ENCODE results near the gene GRK4. TPM values are rescaled to one million over a fixed set of nuclear protein-coding genes. Genes with fewer than 3 reads are reported as not detected.

GRK4 gene
- total RNA-seq, 1 donor from 2014 or later, result 2.1 TPM

DNA sequence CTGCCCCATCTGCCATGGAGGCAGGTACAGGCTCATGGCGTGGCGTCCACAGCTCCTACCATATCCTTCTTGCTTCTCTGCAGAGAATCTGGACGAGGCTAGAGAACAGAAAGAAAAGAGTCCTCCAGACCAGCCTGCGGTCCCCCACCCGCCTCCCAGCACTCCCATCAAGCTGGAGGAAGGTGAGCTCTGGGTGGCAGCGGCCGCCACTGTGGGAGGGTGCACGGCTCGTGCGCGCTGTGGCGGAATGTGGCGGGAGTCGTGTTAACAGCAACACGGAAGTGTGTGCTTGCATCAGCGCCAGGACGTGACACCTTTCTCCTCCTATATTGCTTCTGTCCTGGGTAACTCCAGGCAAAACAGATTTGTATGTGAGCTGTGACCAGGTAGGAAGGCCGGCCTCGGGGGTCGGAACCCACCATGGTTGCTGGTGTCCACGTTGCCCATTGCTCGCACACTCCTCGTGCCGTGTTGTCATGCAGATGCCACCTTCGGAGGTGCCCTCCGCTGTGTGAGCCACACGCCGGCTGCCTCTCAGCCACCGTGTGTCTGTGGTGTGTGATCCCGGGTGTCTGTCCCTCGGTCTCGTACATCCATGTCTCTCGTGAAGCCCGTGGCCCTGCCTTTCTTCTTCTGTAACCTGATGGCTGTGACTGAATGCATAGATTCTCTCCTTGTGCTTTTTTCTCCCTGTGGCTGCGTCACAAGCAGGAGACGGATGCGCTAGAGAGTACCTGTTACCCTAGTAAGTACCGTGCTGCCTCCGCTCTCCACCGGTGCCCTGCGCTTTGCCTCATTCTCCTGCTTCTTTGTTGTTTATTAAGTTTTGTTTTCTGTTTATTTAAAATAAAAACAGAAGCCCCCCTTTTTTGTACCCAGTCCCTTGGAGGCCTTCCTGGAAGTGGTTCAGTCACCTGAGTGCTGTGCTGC lies 37.2 kb upstream of the GRK4 start:
- CTCF ChIA-PET, result no interaction called here
- Mint-ChIP-seq H3K4me3 (no peak overlapping the region), H3K27ac (no peak overlapping the region), H3K36me3 (ENCODE audit: low read depth) (peaks cover 94% of the 10 kb centered on the region), H3K9me3 (no peaks in the 10 kb centered on the region), H3K27me3 (no peaks in the 10 kb centered on the region), H3K4me1 (peaks cover 42% of the 10 kb centered on the region)
- ATAC-seq (ENCODE audit: low read depth) (no peak), DNase-seq (peak; percentile 13)
- TF ChIP-seq, protein P1, sequence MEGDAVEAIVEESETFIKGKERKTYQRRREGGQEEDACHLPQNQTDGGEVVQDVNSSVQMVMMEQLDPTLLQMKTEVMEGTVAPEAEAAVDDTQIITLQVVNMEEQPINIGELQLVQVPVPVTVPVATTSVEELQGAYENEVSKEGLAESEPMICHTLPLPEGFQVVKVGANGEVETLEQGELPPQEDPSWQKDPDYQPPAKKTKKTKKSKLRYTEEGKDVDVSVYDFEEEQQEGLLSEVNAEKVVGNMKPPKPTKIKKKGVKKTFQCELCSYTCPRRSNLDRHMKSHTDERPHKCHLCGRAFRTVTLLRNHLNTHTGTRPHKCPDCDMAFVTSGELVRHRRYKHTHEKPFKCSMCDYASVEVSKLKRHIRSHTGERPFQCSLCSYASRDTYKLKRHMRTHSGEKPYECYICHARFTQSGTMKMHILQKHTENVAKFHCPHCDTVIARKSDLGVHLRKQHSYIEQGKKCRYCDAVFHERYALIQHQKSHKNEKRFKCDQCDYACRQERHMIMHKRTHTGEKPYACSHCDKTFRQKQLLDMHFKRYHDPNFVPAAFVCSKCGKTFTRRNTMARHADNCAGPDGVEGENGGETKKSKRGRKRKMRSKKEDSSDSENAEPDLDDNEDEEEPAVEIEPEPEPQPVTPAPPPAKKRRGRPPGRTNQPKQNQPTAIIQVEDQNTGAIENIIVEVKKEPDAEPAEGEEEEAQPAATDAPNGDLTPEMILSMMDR (IDR thresholded peaks at IDR 0.05), result no peak
- intact Hi-C loops (cut with micrococcal nuclease), result no loop called here
- POLR2A ChIA-PET, result no interaction called here

DNA sequence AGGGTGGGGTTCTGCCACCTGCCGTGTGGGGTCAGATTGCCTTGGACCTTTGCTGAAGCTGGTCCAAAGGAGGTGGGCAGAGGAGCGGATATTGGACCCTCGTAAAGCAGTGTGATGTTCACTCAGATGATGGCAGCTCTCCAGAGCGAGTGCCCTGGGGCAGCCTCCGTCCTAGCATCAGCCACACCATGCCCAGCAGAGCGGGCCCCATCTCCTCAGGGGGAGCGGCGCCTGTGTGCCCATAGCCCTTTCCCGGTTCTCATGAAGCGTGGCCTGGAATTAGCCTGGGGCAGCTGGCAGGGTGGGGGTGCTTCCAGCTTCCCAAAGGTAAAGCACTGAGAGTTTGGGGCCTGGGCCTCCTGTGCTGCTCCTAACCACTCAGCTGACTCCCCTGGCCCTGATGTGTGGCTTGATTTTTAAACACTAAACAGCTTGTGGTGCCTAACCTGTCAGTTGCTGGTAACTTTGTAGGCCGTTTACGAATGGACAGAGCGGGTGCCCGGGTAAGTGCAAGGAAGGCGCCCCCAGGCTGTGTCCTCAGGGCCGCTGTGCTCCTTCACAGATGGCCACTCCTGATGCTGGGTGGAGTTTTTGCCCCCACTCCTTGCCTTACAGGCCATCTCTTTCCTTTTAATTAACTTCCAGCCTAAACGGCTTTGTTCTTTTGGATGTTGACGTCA lies 36.2 kb upstream of the GRK4 start:
- ATAC-seq (ENCODE audit: low read depth), result no peak
- Mint-ChIP-seq H3K27me3 (no peaks in the 10 kb centered on the region), H3K36me3 (ENCODE audit: low read depth) (peaks cover 90% of the 10 kb centered on the region), H3K27ac (no peak overlapping the region), H3K9me3 (no peaks in the 10 kb centered on the region), H3K4me1 (peaks cover 41% of the 10 kb centered on the region), H3K4me3 (no peak overlapping the region)
- ChIA-PET CTCF (no interaction called here), POLR2A (no interaction called here)
- DNase-seq, result peak; percentile 4
- intact Hi-C loops (cut with micrococcal nuclease), result no loop called here
- TF ChIP-seq, protein P1 (IDR thresholded peaks at IDR 0.05), result no peak

DNA sequence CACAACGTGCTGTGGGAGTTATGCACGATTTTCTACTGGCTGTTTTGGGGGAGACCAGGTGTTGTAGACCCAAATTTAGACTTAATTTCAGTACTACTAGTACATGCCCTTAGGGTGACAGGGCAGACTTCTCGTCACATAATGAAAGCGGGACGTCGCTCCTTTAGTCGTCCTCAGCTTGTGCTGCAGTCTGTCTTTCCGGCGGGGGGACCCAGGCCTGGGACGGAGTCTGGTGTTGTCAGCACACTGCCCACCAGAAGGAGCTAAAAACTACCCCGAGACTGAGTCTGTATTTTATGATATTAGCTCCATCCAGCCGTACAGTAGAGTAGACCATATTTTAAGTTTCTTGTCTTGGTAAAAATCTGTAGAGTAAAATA lies 35.7 kb upstream of the GRK4 start:
- peaks cover 86% of the 10 kb centered on the region for H3K36me3 Mint-ChIP-seq (ENCODE audit: low read depth)
- H3K27ac Mint-ChIP-seq, result peak overlapping the region; percentile 30
- no peak for DNase-seq
- H3K9me3 Mint-ChIP-seq, result no peaks in the 10 kb centered on the region
- ATAC-seq (ENCODE audit: low read depth), result no peak
- ChIA-PET POLR2A (no interaction called here), CTCF (no interaction called here)
- intact Hi-C loops (cut with micrococcal nuclease), result no loop called here
- TF ChIP-seq, protein P1 (IDR thresholded peaks at IDR 0.05), result no peak
- no peak overlapping the region for H3K4me3 Mint-ChIP-seq
- no peaks in the 10 kb centered on the region for H3K27me3 Mint-ChIP-seq
- H3K4me1 Mint-ChIP-seq, result peaks cover 41% of the 10 kb centered on the region

DNA sequence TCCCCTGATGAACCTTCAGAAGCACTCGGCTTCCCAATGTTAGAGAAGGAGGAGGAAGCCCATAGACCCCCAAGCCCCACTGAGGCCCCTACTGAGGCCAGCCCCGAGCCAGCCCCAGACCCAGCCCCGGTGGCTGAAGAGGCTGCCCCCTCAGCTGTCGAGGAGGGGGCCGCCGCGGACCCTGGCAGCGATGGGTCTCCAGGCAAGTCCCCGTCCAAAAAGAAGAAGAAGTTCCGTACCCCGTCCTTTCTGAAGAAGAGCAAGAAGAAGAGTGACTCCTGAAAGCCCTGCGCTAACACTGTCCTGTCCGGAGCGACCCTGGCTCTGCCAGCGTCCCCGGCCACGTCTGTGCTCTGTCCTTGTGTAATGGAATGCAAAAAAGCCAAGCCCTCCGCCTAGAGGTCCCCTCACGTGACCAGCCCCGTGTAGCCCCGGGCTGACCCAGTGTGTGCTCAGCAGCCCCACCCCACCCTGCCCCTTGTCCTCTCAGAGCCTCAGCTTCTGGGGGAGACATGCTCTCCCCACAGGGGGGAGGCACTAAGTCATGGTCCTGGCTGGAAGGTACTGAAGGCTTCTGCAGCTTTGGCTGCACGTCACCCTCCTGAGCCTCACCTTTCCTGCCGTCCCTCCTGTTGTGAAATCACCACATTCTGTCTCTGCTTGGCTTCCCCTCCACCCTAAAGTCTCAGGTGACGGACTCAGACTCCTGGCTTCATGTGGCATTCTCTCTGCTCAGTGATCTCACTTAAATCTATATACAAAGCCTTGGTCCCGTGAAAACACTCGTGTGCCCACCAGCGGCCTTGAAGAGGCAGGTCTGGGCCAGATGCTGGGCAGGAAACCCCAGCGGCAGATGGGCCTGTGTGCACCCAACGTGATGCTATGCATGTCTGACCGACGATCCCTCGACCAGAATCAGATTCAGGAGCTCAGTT lies 34.9 kb upstream of the GRK4 start:
- ChIA-PET CTCF (no interaction called here), POLR2A (no interaction called here)
- H3K27me3 Mint-ChIP-seq, result no peaks in the 10 kb centered on the region
- intact Hi-C loops (cut with micrococcal nuclease), result no loop called here
- no peak overlapping the region for H3K4me3 Mint-ChIP-seq
- H3K36me3 Mint-ChIP-seq (ENCODE audit: low read depth), result peaks cover 85% of the 10 kb centered on the region
- H3K4me1 Mint-ChIP-seq, result peaks cover 41% of the 10 kb centered on the region
- no peaks in the 10 kb centered on the region for H3K9me3 Mint-ChIP-seq
- peak overlapping the region; percentile 50 for H3K27ac Mint-ChIP-seq
- no peak for ATAC-seq (ENCODE audit: low read depth)
- peak; percentile 11 for DNase-seq
- TF ChIP-seq, protein P1 (IDR thresholded peaks at IDR 0.05), result no peak
